CD14-positive monocyte (primary cell): Measurements from ENCODE around the gene GNAS. TPM values are rescaled to one million over a fixed set of nuclear protein-coding genes. Genes with fewer than 3 reads are reported as not detected.

Source experiments
- DNase-seq, 3 donors: peaks; one replicate each; pipeline ENCODE4 v3.0.0-alpha.2; 2011 to 2022
- H2AFZ ChIP-seq: 2 replicates; pipeline ENCODE4 v1.6.0; 2012; ENCODE audit warnings: mild to moderate bottlenecking, low read depth, low read length, inconsistent platforms; ENCODE audit not compliant: insufficient read depth, poor library complexity, severe bottlenecking
- H3K27ac ChIP-seq, 2 donors: 1 replicate in 1 of 2; 2 replicates in 1 of 2; pipeline ENCODE4 v1.5.1; 2012 to 2013; ENCODE audit warnings: low read length in 2 of 2, control low read depth in 1 of 2, inconsistent platforms in 1 of 2, low read depth in 1 of 2, mild to moderate bottlenecking in 1 of 2
- H3K27me3 ChIP-seq, 2 donors: one replicate each; pipeline versions ENCODE4 v1.6.0 to v1.6.1; 2011 to 2013; ENCODE audit warnings: low read length in 2 of 2; ENCODE audit not compliant: control insufficient read depth in 2 of 2, insufficient read depth in 2 of 2
- H3K36me3 ChIP-seq, 2 donors: replicated peaks in 1 of 2; 1 replicate in 1 of 2; 2 replicates in 1 of 2; pipeline versions ENCODE4 v1.5.1 to v1.6.1; 2012 to 2013; ENCODE audit warnings: low read length in 2 of 2, control low read depth in 1 of 2, inconsistent platforms in 1 of 2, mild to moderate bottlenecking in 1 of 2; ENCODE audit not compliant: insufficient read depth in 2 of 2, control insufficient read depth in 1 of 2
- H3K4me1 ChIP-seq, 2 donors: 1 replicate in 1 of 2; 2 replicates in 1 of 2; pipeline versions ENCODE4 v1.5.1 to v1.6.1; 2012 to 2013; ENCODE audit warnings: low read length in 2 of 2, control low read depth in 1 of 2, inconsistent platforms in 1 of 2, mild to moderate bottlenecking in 1 of 2, moderate library complexity in 1 of 2; ENCODE audit not compliant: insufficient read depth in 2 of 2, control insufficient read depth in 1 of 2
- H3K4me2 ChIP-seq: replicated peaks from 2 replicates; pipeline ENCODE3; 2012; ENCODE audit warnings: low read length, moderate library complexity, mild to moderate bottlenecking; ENCODE audit not compliant: poor library complexity, severe bottlenecking; ENCODE audit errors: extremely low read depth
- H3K4me3 ChIP-seq, 3 experiments: fragments of 200-600 bp in 1 of 3; sonication (generic) in 1 of 3; replicated peaks in 1 of 3; 1 replicate in 2 of 3; 2 replicates in 1 of 3; pipeline ENCODE4 v1.5.1; 2011 to 2013; ENCODE audit warnings: low read length in 3 of 3, mild to moderate bottlenecking in 3 of 3, control low read depth in 2 of 3, low read depth in 2 of 3, inconsistent platforms in 1 of 3, moderate library complexity in 1 of 3
- H3K79me2 ChIP-seq: 2 replicates; pipeline ENCODE4 v1.6.0; 2012; ENCODE audit warnings: mild to moderate bottlenecking, control low read depth, inconsistent platforms, low read length, moderate library complexity; ENCODE audit not compliant: insufficient read depth
- H3K9ac ChIP-seq: 2 replicates; pipeline ENCODE4 v1.6.0; 2017; ENCODE audit warnings: low read length, mild to moderate bottlenecking; ENCODE audit not compliant: insufficient read depth, poor library complexity, severe bottlenecking
- H3K9me3 ChIP-seq, 2 donors: replicated peaks in 1 of 2; 1 replicate in 1 of 2; 2 replicates in 1 of 2; pipeline versions ENCODE4 v1.5.1 to v1.6.1; 2012 to 2013; ENCODE audit warnings: low read length in 2 of 2, control low read depth in 1 of 2; ENCODE audit not compliant: control insufficient read depth in 1 of 2, insufficient read depth in 1 of 2
- H4K20me1 ChIP-seq: 2 replicates; pipeline ENCODE4 v1.6.0; 2012; ENCODE audit warnings: mild to moderate bottlenecking, low read length, control low read depth, moderate library complexity; ENCODE audit not compliant: insufficient read depth
- H3K27ac Mint-ChIP-seq, 7 donors: one replicate each; pipeline ENCODE4 v1.8.0; 2020; ENCODE audit warnings: mild to moderate bottlenecking in 7 of 7, mixed read lengths in 7 of 7, moderate library complexity in 6 of 7, inconsistent platforms in 2 of 7
- H3K27me3 Mint-ChIP-seq, 3 donors: one replicate each; pipeline ENCODE4 v1.8.0; 2021 to 2022; ENCODE audit warnings: low read depth in 3 of 3, mild to moderate bottlenecking in 3 of 3, mixed read lengths in 3 of 3, moderate library complexity in 3 of 3, inconsistent platforms in 1 of 3
- H3K36me3 Mint-ChIP-seq, 2 donors: one replicate each; pipeline ENCODE4 v1.8.0; 2020; ENCODE audit warnings: mixed read lengths in 2 of 2, inconsistent platforms in 1 of 2, mild to moderate bottlenecking in 1 of 2
- H3K4me1 Mint-ChIP-seq: one replicate; pipeline ENCODE4 v1.8.0; 2020; ENCODE audit warnings: mild to moderate bottlenecking, mixed read lengths
- H3K4me3 Mint-ChIP-seq, 2 donors: one replicate each; pipeline ENCODE4 v1.8.0; 2020; ENCODE audit warnings: mild to moderate bottlenecking in 2 of 2, mixed read lengths in 2 of 2, moderate library complexity in 1 of 2
- H3K9me3 Mint-ChIP-seq, 7 donors: one replicate each; pipeline ENCODE4 v1.8.0; 2020 to 2022; ENCODE audit warnings: mixed read lengths in 7 of 7, mild to moderate bottlenecking in 6 of 7, moderate library complexity in 6 of 7, inconsistent platforms in 2 of 7
- WGBS: methylation state at CpG from one replicate; pipeline ENCODE4 v1.1.5; 2013; ENCODE audit warnings: missing lambda C conversion rate; ENCODE audit not compliant: insufficient coverage; 5-methylcytosine and 5-hydroxymethylcytosine counted together
- intact Hi-C, 2 donors: fragments of 100-400 bp; cut with micrococcal nuclease; formaldehyde crosslinking; loops; one replicate each; pipeline versions ENCODE4 v1.15.0 to v1.15.1; 2023
- polyA plus RNA-seq, 3 donors: library from polyadenylated mRNA; depleted of rRNA in 1 of 3; unstranded in 2 of 3; stranded (reverse) in 1 of 3; fragments of 300-500 nt in 2 of 3; fragments of >200 nt in 1 of 3; fragmentation: Illumina TruSeq in 2 of 3; gene quantifications; 1 replicate in 2 of 3; 2 replicates in 1 of 3; pipeline ENCODE4 v1.2.3, GENCODE V29; 2012 to 2021
- TF ChIP-seq, protein P1 (sequence below): fragments of 200-600 bp; IDR thresholded peaks from one replicate; pipeline ENCODE4 v1.8.0; 2022; ENCODE audit warnings: antibody characterized with exemption, mild to moderate bottlenecking

GNAS gene
- polyA plus RNA-seq, 3 donors = 109 to 1,105 (median 124) TPM

DNA sequence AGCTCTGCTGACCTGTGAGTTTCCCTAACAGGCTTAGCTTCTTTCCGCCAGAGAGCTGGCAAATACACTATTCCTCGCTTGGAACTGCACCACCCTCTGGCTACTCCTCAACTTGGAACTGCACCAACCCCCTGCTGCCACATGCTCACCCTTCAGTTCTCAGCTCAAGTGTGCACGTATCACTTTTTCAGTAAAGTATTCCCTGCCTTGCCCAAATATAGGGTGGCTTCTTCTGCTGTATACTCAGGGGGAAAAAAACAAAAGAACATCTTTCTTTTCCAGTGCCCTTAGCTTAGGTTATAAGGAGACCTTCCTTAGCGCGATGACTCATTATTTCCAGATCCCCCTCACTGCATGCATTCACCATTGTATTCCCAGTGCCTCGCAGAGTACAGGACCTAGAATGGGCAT, 23.0 kb upstream of the GNAS start:
- H3K4me3 Mint-ChIP-seq = no peak overlapping the region
- no peak overlapping the region for H3K27ac Mint-ChIP-seq
- Histone ChIP-seq H3K27ac (no peak overlapping the region), H3K4me1 (no peaks in the 10 kb centered on the region), H2AFZ (no peak overlapping the region), H3K36me3 (no peaks in the 10 kb centered on the region), H3K4me2 (no peak overlapping the region), H3K4me3 (no peak overlapping the region), H3K79me2 (no peaks in the 10 kb centered on the region), H3K9me3 (peaks cover 0 to 6% of the 10 kb centered on the region in 2 donors), H3K27me3 (peaks cover 0 to 2% of the 10 kb centered on the region in 2 donors), H4K20me1 (no peaks in the 10 kb centered on the region), H3K9ac (no peak overlapping the region)
- H3K9me3 Mint-ChIP-seq = peaks cover 2 to 14% (median 7%) of the 10 kb centered on the region in 7 donors
- TF ChIP-seq, protein P1, sequence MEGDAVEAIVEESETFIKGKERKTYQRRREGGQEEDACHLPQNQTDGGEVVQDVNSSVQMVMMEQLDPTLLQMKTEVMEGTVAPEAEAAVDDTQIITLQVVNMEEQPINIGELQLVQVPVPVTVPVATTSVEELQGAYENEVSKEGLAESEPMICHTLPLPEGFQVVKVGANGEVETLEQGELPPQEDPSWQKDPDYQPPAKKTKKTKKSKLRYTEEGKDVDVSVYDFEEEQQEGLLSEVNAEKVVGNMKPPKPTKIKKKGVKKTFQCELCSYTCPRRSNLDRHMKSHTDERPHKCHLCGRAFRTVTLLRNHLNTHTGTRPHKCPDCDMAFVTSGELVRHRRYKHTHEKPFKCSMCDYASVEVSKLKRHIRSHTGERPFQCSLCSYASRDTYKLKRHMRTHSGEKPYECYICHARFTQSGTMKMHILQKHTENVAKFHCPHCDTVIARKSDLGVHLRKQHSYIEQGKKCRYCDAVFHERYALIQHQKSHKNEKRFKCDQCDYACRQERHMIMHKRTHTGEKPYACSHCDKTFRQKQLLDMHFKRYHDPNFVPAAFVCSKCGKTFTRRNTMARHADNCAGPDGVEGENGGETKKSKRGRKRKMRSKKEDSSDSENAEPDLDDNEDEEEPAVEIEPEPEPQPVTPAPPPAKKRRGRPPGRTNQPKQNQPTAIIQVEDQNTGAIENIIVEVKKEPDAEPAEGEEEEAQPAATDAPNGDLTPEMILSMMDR = no peak
- H3K4me1 Mint-ChIP-seq = peaks cover 2% of the 10 kb centered on the region
- H3K36me3 Mint-ChIP-seq = no peaks in the 10 kb centered on the region
- H3K27me3 Mint-ChIP-seq = peaks cover 12 to 24% (median 15%) of the 10 kb centered on the region in 3 donors
- WGBS = 96% methylated on average over 4 of the region's 6 CpGs
- intact Hi-C loops = no loop called here
- DNase-seq = no peak

DNA sequence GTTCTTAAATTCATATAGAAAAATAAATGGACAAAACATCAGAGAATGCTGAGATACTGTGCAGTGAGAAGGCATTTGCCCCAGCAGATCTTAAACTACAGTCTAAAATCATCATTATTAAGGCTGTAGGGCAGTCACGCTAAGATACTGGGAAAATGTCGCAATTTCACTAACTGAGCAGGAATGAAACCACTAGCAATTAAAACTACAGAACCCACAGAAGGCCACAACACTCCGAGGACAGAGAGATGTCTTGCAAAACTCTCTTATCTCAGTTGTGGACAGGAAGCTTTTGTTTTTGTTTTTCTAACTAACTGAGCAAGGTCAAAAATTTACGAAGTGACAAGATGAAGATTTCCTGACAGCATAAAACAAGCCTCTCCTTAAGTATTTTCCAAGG, 20.1 kb upstream of the GNAS start:
- Histone ChIP-seq H3K4me2 (no peak overlapping the region), H3K9me3 (peaks cover 0 to 6% of the 10 kb centered on the region in 2 donors), H3K4me3 (no peak overlapping the region), H3K79me2 (no peaks in the 10 kb centered on the region), H3K27ac (no peak overlapping the region), H3K4me1 (no peaks in the 10 kb centered on the region), H3K27me3 (peaks cover 0 to 6% of the 10 kb centered on the region in 2 donors), H3K36me3 (no peaks in the 10 kb centered on the region), H3K9ac (no peak overlapping the region), H4K20me1 (no peaks in the 10 kb centered on the region), H2AFZ (no peak overlapping the region)
- WGBS = 20% methylated on average over 1 of the region's 4 CpGs
- TF ChIP-seq, protein P1 = no peak
- no peak for DNase-seq
- Mint-ChIP-seq H3K36me3 (no peaks in the 10 kb centered on the region), H3K9me3 (peaks cover 2 to 14% (median 7%) of the 10 kb centered on the region in 7 donors), H3K4me1 (peaks cover 2% of the 10 kb centered on the region), H3K4me3 (no peak overlapping the region), H3K27me3 (peaks cover 14 to 33% (median 21%) of the 10 kb centered on the region in 3 donors), H3K27ac (no peak overlapping the region)
- intact Hi-C loops = no loop called here
